Measurements from ENCODE around the gene ZRANB1.

The ZRANB1 gene

DNA sequence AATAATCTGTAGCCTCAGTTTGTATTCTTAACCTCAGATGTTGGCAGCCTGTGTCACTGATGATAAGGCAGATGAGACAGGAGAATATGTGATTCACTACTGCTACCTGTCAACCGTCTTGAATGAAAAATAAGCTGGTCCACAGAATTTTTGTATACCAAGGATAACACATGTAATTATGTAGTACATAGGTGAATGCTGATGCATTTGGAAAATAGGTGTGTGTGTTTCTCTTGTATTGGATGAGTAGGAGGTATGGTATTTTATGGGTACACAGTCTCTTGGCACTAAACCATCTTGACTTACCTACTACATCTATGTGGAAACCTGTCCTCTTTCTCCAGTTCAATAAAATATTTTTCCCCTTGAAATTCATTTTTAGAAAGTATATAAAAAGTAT lies 20.7 kb upstream of the ZRANB1 start:
- no peak for DNase-seq (ENCODE audit: low read depth in 2 of 2)

DNA sequence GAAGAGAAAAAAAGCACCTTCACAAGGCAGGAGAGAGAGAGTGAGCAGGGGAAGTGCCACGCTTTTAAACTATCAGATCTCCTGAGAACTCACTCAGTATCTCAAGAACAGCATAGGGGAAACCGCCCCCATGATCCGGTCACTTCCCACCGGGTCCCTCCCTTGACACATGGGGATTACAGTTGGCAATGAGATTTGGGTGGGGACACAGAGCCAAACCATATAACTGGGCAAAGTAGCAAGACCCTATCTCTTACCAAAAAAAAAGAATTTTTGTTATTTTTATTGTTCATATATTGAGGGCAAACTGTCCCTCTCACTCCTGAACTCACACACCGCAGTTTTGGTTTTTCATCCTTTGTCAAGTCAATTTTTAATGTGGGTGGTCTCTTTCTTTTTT lies 18.2 kb upstream of the ZRANB1 start:
- no peak for DNase-seq (ENCODE audit: low read depth in 2 of 2)

GRCh38 chr10:124926548-124926947 lies 15.4 kb upstream of the ZRANB1 start:
- no peak for DNase-seq (ENCODE audit: low read depth in 2 of 2)

GRCh38 chr10:124928087-124928486 lies 13.8 kb upstream of the ZRANB1 start:
- no peak for DNase-seq (ENCODE audit: low read depth in 2 of 2)

DNA sequence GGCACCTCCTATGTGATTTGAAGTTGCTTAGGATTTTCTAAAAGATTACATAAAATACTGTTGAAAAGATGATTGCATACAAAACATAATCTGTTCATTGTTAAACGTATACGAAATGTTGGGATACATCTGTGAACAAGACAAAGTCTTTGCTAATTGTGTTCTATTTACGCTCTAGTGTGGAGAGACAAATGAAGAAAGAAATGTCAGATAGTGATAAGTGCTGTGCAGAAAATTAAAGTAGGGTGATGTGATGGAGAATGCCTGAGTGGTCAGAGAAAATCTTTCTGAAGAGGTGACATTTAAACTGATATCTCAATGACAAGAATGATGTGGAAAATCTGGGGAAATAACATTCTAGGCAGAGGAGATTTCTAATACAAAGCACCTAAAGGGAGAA lies 13.4 kb upstream of the ZRANB1 start:
- no peak for DNase-seq (ENCODE audit: low read depth in 2 of 2)

- DNase-seq (ENCODE audit: low read depth in 2 of 2) = no peak
Observed at GRCh38 chr10:124935946-124936345, 6.0 kb upstream of the ZRANB1 start.

DNA sequence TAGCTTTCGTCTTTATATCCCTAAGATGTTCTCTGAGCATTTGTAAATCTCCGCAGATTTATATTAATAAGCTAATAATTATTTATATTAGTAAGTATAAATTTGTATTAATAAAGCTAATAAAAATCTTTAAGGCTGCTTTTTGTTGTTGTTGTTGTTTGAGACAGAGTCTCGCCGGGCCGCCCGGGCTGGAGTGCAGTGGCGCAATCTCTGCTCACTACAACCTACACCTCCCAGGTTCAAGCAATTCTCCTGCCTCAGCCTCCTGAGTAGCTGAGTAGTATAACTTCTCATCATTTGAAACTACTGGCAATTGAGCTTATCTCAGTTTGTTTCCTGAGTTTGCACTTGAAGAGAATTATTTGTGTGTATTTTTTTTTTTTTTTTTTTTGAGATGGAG lies 5.1 kb upstream of the ZRANB1 start:
- no peak for DNase-seq (ENCODE audit: low read depth in 2 of 2)

GRCh38 chr10:124939290-124939689 lies 2.6 kb upstream of the ZRANB1 start:
- no peak for DNase-seq (ENCODE audit: low read depth in 2 of 2)

DNA sequence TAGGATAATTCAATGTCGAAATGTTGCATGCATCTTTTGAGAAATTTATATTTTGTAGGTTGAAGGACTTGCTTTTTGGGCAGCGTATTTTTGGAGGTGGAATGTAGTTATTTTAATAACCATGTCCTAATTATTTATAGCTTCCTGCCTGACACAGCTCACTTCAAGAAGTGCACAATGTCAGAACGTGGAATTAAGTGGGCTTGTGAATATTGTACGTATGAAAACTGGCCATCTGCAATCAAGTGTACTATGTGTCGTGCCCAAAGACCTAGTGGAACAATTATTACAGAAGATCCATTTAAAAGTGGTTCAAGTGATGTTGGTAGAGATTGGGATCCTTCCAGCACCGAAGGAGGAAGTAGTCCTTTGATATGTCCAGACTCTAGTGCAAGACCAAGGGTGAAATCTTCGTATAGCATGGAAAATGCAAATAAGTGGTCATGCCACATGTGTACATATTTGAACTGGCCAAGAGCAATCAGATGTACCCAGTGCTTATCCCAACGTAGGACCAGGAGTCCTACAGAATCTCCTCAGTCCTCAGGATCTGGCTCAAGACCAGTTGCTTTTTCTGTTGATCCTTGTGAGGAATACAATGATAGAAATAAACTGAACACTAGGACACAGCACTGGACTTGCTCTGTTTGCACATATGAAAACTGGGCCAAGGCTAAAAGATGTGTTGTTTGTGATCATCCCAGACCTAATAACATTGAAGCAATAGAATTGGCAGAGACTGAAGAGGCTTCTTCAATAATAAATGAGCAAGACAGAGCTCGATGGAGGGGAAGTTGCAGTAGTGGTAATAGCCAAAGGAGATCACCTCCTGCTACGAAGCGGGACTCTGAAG lies 620 bp downstream of the ZRANB1 start:
- DNase-seq (ENCODE audit: low read depth in 2 of 2) = no peak

GRCh38 chr10:124943301-124944092 lies 1.6 kb downstream of the ZRANB1 start:
- DNase-seq (ENCODE audit: low read depth in 2 of 2) = peak; percentile 31 to 46

GRCh38 chr10:124944982-124945381 lies 3.1 kb downstream of the ZRANB1 start:
- peak in 1 of 2 experiments; percentile 8 for DNase-seq (ENCODE audit: low read depth in 2 of 2)

DNA sequence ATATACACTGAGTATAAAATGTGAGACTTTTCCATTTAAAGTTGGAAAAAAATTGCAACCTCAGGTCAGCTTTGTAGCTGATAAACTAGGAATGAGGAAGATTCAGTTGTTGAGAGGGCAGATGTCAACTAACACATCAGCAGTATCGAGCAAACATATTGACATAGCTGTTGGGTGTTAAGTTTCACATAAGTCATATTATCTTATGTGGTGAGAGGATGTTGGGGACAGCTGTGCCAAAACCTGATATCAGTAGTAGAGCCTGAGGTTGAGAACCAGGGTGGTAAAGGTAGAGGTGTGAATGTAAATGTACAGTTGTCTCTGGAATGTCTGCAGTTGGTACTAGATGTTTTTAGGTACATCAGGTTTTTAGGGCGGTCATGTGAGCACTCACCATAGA lies 5.0 kb downstream of the ZRANB1 start:
- DNase-seq (ENCODE audit: low read depth in 2 of 2) = no peak

DNA sequence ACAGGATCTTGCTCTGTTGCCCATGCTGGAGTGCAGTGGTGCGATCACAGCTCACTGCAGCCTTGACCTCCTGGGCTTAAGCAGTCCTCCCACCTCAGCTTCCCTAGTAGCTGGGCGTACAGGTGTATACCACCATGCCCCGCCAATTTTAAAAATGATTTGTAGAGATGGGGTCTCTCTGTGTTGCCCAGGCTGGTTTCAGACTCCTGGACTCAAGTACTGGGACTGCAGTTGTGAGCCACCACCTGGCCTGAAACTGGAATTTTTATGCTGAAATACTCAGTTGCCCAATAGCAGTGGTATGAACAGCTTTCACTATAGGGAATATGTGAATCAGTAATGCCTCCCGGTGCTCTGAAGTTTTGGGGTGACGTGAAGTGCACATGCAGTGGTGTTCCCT lies 7.6 kb downstream of the ZRANB1 start:
- no peak for DNase-seq (ENCODE audit: low read depth in 2 of 2)

- no peak for DNase-seq (ENCODE audit: low read depth in 2 of 2)
Observed at GRCh38 chr10:124952123-124952522, 10.2 kb downstream of the ZRANB1 start.

DNA sequence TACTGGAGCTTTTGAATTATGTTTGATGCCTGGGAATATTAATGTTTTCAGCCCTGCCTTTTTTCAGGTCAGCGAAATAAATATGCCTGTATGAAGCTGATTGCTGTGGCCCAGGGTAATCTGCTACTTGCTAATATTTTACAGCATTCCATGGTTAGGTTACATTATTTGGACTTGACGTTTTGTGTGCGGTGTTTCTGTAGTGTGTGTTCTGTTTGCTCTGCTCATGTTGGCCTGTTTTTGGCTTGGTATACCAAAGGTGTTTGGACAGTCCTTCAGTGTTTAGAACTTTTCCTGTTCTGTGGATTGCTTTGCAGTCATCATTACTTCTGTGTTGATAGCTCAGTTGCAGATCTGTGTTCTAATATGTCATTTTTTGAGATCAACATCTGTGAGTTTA lies 11.5 kb downstream of the ZRANB1 start:
- DNase-seq (ENCODE audit: low read depth in 2 of 2) = no peak

DNA sequence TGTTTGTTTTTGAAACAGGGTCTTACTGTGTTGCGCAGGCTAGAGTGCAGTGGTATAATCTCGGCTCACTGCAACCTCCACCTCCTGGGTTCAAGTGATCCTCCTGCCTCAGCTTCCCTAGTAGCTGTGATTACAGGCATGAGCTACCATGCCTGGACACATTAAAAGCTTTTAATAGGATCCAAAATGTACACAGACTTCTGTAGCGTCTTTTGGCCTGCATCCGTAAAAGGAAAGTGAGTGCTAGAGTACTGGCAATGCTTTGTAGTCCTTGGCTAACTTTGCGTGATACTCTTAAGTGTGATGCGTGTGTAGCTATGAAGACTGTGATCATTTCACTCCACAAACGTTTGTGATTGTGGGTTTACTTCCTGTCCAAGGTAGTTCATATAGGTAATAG lies 13.3 kb downstream of the ZRANB1 start:
- DNase-seq (ENCODE audit: low read depth in 2 of 2) = no peak

GRCh38 chr10:124955868-124956267 lies 13.9 kb downstream of the ZRANB1 start:
- no peak for DNase-seq (ENCODE audit: low read depth in 2 of 2)

- DNase-seq (ENCODE audit: low read depth in 2 of 2) = no peak
Observed at GRCh38 chr10:124956764-124957163, 14.8 kb downstream of the ZRANB1 start.

GRCh38 chr10:124957404-124957947 lies 15.6 kb downstream of the ZRANB1 start:
- no peak for DNase-seq (ENCODE audit: low read depth in 2 of 2)

GRCh38 chr10:124959564-124959963 lies 17.6 kb downstream of the ZRANB1 start:
- no peak for DNase-seq (ENCODE audit: low read depth in 2 of 2)

DNA sequence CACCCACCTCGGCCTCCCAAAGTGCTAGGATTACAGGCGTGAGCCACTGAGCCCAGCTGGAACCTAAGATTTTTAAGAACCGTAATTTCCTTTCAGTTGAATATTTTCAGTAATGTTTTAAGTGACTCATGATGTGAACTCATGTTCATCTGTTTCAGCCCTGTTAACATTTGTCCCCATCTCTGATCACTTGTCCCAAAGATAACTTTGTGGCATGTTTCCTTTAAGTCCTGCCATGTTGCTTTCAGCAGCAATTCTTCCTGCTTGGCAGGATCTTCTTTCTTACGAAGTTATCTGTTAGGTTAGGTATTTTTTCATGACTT lies 19.3 kb downstream of the ZRANB1 start:
- no peak for DNase-seq (ENCODE audit: low read depth in 2 of 2)

DNA sequence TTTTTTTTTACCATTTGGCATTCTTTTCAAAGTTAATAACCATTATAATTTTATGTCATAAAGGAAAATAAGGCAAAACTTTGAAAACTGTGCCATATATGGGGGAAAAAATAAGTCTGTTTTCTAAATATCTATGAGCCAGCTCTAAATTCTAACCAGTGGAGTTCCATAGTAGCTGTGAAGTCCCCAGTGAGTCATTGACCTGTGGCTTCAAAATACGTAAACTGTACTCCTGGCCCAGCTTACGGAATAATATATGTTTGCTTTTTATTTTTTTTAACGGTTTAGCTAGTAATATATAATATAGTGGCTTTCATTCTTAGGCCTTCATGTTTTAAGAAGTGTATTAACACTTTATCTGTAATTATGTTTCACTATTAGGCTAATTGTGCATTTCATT lies 20.5 kb downstream of the ZRANB1 start:
- DNase-seq (ENCODE audit: low read depth in 2 of 2) = no peak
